C4-2B (cell line): ENCODE results near the gene OR13C9.

Source experiments
- CTCF ChIP-seq: fragments of 450-650 bp; conservative IDR thresholded peaks from 2 replicates; pipeline ENCODE4 v1.5.1; 2017; ENCODE audit warnings: mild to moderate bottlenecking
- ZFX ChIP-seq: fragments of 450-650 bp; IDR thresholded peaks from 2 replicates; pipeline ENCODE4 v1.6.1; 2017

- TF ChIP-seq CTCF = no peak
- no peak for TF ChIP-seq ZFX
Measured at GRCh38 chr9:104572612-104573011, 45.4 kb downstream of the OR13C9 start.
